Measurements from ENCODE around the gene NRF1.

DNA sequence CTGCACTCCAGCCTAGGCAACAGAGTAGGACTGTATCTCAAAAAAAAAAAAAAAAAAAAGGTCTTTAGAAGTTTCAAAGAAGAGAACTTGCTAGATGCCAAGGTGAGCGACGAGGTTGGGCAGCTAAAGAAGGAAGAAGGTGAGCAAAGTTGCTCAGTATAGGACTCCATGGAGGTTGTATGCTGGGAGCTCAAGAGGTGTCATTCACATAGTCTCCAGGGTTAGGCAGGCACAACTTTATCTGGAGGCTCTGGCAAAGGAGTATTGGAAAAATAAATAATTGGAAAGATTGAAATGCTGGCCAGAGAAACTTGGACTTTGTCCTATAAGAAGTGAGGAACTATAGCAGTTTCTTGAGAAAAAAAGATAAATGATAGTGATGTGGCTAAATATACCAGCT lies 74.5 kb downstream of the NRF1 start:
- TF ChIP-seq, protein P1, sequence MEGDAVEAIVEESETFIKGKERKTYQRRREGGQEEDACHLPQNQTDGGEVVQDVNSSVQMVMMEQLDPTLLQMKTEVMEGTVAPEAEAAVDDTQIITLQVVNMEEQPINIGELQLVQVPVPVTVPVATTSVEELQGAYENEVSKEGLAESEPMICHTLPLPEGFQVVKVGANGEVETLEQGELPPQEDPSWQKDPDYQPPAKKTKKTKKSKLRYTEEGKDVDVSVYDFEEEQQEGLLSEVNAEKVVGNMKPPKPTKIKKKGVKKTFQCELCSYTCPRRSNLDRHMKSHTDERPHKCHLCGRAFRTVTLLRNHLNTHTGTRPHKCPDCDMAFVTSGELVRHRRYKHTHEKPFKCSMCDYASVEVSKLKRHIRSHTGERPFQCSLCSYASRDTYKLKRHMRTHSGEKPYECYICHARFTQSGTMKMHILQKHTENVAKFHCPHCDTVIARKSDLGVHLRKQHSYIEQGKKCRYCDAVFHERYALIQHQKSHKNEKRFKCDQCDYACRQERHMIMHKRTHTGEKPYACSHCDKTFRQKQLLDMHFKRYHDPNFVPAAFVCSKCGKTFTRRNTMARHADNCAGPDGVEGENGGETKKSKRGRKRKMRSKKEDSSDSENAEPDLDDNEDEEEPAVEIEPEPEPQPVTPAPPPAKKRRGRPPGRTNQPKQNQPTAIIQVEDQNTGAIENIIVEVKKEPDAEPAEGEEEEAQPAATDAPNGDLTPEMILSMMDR (IDR thresholded peaks at IDR 0.05) = no peak
- TF ChIP-seq POLR2A (IDR thresholded peaks at IDR 0.05) (no peak), EP300 (IDR thresholded peaks at IDR 0.05) (no peak)

Measured in tibial nerve (tissue), 4 donors.